Measurements from ENCODE around the gene RELN. TPM values are rescaled to one million over a fixed set of nuclear protein-coding genes. Genes with fewer than 3 reads are reported as not detected.

The RELN gene
- total RNA-seq, 4 donors from 2014 or later = 2.5 to 10.1 (median 6.5) TPM

- WGBS = 51% methylated on average over 4 of the region's 4 CpGs
- intact Hi-C loops (cut with DNase I) = no loop called here
- no peaks in the 10 kb centered on the region for H3K9me3 ChIP-seq
- H3K4me3 ChIP-seq = no peak overlapping the region
- DNase-seq (ENCODE audit: extremely low spot score) = no peak
- H3K4me1 ChIP-seq = peaks cover 0 to 6% (median 0%) of the 10 kb centered on the region in 4 donors
- TF ChIP-seq CTCF (IDR thresholded peaks at IDR 0.05) = no peak
- no peak for TF ChIP-seq POLR2AphosphoS5 (IDR thresholded peaks at IDR 0.05)
- no peak for TF ChIP-seq EP300 (IDR thresholded peaks at IDR 0.05)
- no peak for TF ChIP-seq POLR2A (IDR thresholded peaks at IDR 0.05; ENCODE audit: low read depth)
- H3K36me3 ChIP-seq = no peaks in the 10 kb centered on the region
- peaks cover 0 to 8% (median 0%) of the 10 kb centered on the region in 4 donors for H3K27me3 ChIP-seq
- H3K27ac ChIP-seq (replicated peaks in 1 of 4) = no peak overlapping the region
These were observed 417.9 kb downstream of the RELN start for GRCh38 chr7:103571586-103571985.

DNA sequence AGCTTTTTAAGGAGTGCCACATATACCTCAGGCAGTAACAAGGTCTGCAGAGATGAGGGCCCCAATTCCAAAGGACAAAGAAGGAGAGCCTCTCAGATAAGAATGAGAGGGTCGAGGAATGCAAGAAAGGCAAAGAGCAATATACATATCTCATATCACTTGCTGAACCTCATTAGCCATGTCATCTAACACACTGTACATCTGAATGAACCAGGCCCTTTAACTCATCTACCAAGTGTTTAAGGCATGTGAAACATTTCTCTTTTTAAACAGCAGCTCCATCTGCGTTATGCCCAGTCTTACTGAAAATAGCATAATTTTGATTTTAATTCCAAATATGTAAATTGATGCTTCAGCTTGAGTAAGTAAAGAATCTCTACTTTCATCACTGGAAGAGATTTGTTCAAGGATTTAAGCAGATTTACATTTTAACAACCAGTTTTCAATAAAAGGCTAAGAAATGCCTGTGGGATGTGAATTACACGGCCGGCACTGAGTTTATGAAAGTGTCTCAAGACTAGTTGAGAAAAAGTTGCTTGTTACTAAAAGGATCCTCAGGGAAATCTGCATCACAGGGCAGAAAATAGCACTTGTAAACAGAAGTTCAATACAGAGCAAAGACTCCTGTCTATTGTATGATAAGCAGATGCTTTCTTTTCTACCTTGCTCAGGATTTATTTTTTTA, 419.7 kb downstream of the RELN start:
- DNase-seq (ENCODE audit: extremely low spot score) = no peak
- intact Hi-C loops (cut with DNase I) = no loop called here
- TF ChIP-seq CTCF (IDR thresholded peaks at IDR 0.05) (no peak), EP300 (IDR thresholded peaks at IDR 0.05) (no peak), POLR2AphosphoS5 (IDR thresholded peaks at IDR 0.05) (no peak), POLR2A (IDR thresholded peaks at IDR 0.05; ENCODE audit: low read depth) (no peak)
- Histone ChIP-seq H3K27ac (replicated peaks in 1 of 4) (no peak overlapping the region), H3K4me3 (no peak overlapping the region), H3K9me3 (no peaks in the 10 kb centered on the region), H3K36me3 (no peaks in the 10 kb centered on the region), H3K4me1 (peaks cover 0 to 6% (median 0%) of the 10 kb centered on the region in 4 donors), H3K27me3 (peaks cover 0 to 4% (median 0%) of the 10 kb centered on the region in 4 donors)
- 57% methylated on average over 4 of the region's 4 CpGs for WGBS

DNA sequence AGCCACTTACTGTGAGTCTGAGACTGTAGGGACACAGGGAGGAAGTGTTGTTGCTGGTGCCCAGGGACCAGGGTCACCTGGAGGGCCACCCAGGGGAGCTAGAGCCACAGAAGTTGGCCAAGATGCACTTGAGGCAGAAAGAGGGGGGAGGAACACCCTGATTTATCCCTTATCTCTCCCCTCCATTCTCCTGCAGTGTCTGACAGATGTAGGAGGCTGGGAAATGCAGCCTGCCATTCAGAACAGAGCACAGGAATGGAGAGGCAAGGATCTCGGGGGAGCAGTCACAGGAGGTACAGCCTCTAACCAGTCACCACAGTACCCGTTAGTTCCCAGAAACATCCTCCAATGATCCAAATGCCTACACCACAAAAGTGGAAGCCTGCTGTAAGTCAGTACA, 425.0 kb downstream of the RELN start:
- peaks cover 0 to under 1% (median 0%) of the 10 kb centered on the region in 4 donors for H3K4me1 ChIP-seq
- no peak overlapping the region for H3K27ac ChIP-seq (replicated peaks in 1 of 4)
- no peaks in the 10 kb centered on the region for H3K36me3 ChIP-seq
- no peaks in the 10 kb centered on the region for H3K9me3 ChIP-seq
- H3K27me3 ChIP-seq = no peaks in the 10 kb centered on the region
- DNase-seq (ENCODE audit: extremely low spot score) = no peak
- WGBS = 60% methylated on average over 2 of the region's 2 CpGs
- no peak for TF ChIP-seq POLR2A (IDR thresholded peaks at IDR 0.05; ENCODE audit: low read depth)
- TF ChIP-seq CTCF (IDR thresholded peaks at IDR 0.05) = no peak
- H3K4me3 ChIP-seq = no peak overlapping the region
- intact Hi-C loops (cut with DNase I) = no loop called here

DNA sequence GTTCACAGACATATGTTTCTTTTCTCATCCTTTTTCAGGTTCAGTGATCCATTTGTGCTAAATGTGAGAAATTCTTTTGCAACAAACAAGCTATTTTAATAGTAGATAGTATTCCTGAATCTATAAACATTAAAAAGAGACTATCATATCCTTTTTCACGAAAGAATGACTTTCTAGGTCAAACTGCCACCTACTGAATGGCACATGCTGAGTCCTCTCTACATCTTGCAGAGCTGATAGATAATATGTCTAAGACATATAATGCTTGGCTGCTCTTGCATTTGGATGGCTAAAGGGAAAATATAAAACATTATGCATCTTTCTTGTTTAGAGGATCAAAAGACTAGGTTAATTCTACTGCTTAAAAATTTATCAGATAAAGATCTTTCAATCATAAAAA, 429.3 kb downstream of the RELN start:
- Histone ChIP-seq H3K9me3 (no peaks in the 10 kb centered on the region), H3K36me3 (no peaks in the 10 kb centered on the region), H3K4me3 (no peak overlapping the region), H3K27me3 (no peaks in the 10 kb centered on the region), H3K27ac (replicated peaks in 1 of 4) (no peak overlapping the region), H3K4me1 (no peaks in the 10 kb centered on the region)
- no peak for DNase-seq (ENCODE audit: extremely low spot score)
- no peak for TF ChIP-seq POLR2A (IDR thresholded peaks at IDR 0.05; ENCODE audit: low read depth)
- TF ChIP-seq POLR2AphosphoS5 (IDR thresholded peaks at IDR 0.05) = no peak
- no peak for TF ChIP-seq CTCF (IDR thresholded peaks at IDR 0.05)
- no peak for TF ChIP-seq EP300 (IDR thresholded peaks at IDR 0.05)
- 64% methylated on average over 1 of the region's 1 CpG for WGBS
- intact Hi-C loops (cut with DNase I) = no loop called here

DNA sequence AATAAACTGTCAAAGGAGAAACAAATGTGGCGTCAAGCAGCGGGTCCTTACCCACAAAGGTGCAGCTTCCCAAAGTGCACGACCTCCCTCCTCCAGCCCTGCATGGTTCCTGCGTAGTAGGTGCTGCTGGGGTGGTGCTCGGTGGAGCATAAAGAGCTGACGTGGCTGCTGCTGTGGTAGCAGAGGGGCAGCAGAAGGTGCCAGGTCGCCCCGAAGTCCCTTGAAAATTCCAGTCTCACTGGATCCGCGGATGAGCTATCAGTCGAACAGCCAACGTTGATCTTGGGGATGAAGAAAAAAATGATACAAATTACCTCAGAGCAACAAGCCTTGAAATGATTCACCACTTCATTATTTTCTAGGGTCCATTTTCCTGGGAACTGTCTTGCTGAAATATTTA, 438.4 kb downstream of the RELN start:
- 88% methylated on average over 12 of the region's 12 CpGs for WGBS
- intact Hi-C loops (cut with DNase I) = no loop called here
- Histone ChIP-seq H3K36me3 (no peaks in the 10 kb centered on the region), H3K4me1 (peaks cover 0 to 8% (median 0%) of the 10 kb centered on the region in 4 donors), H3K27ac (replicated peaks in 1 of 4) (no peak overlapping the region), H3K4me3 (no peak overlapping the region), H3K9me3 (no peaks in the 10 kb centered on the region), H3K27me3 (no peaks in the 10 kb centered on the region)
- no peak for DNase-seq (ENCODE audit: extremely low spot score)
- TF ChIP-seq CTCF (IDR thresholded peaks at IDR 0.05) (no peak), POLR2AphosphoS5 (IDR thresholded peaks at IDR 0.05) (no peak), POLR2A (IDR thresholded peaks at IDR 0.05; ENCODE audit: low read depth) (no peak), EP300 (IDR thresholded peaks at IDR 0.05) (no peak)
